Muscle of arm (tissue), 12 donors: Measurements from ENCODE around the gene ATP6V0E2. TPM values are rescaled to one million over a fixed set of nuclear protein-coding genes. Genes with fewer than 3 reads are reported as not detected.
"Not testable (repeated sequence)": the region's sequence is repeated elsewhere in the genome, so short reads cannot be mapped to it uniquely, and the experiment has no call there.

Experiments used
- DNase-seq: peaks from one replicate; pipeline ENCODE4 v3.0.0-alpha.2; 2013
- polyA plus RNA-seq, 12 donors: library from polyadenylated mRNA; unstranded; fragments of 120-200 nt; gene quantifications; one replicate each; pipeline ENCODE4 v1.2.1, GENCODE V29; 2013; ENCODE audit not compliant: insufficient read length in 12 of 12

The ATP6V0E2 gene
- polyA plus RNA-seq, 12 donors = 6.4 to 34.1 (median 8.7) TPM; not detected in 1

DNA sequence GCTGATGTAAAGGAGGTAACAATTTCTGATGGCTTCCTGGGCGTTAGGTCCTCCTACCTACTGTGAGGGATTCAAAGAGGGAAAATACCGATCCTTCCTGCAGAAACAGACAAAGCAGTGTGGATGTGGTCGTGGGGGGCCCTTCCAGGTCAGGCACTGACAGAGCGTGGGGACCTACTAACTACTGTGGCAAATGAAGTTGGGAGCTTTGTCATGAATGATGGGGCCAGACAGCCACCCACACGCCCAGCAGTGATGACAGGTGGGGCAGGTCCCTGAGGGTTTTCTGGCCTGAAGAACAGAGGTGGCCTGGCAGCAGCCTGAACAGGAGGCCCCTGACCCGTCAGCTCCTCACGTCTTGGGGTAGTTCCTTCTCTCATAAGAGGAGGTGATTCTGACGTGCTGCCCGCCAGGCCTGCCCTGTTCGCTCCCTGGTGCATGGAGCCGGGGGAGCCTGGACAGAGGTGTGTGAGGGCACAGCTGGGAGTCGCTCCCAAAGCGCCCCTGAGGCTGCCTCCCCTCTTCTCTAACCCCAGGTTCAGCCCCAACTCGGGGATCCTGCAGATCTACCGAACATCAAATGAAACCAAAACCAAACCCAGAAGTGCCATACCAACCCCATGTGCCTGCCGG is 4.2 kb downstream of the ATP6V0E2 start:
- DNase-seq = no peak

DNA sequence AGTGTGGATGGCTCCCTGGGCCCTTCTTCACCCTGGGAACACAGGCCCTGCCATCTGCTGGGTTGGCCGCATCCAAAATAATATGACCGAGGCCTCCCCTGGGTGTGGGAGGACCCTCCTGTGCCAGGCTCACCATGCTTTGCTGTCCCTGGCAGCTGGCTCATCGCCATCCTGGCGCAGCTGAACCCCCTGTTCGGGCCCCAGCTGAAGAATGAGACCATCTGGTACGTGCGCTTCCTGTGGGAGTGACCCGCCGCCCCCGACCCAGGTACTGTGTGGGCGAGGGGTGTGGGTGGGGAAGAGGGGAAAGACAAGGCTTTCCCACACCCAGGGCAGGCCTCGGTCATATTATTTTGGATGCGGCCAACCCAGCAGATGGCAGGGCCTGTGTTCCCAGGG is 4.8 kb downstream of the ATP6V0E2 start:
- no peak for DNase-seq

DNA sequence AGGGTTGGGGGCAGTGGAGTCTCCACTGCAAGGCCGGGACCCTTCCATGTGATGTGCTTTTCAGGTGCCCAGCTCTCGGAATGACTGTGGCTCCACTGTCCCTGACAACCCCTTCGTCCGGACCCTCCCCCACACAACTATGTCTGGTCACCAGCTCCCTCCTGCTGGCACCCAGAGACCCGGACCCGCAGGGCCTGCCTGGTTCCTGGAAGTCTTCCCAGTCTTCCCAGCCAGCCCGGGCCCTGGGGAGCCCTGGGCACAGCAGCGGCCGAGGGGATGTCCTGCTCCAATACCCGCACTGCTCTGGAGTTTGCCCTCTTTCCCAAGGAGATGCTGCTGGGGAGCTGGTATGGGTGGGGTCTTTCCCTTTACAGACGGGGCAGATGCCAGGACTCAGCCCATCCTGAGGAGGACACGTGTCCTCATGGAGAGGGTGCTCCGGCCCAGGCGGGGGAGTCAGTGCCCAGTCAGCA is 5.5 kb downstream of the ATP6V0E2 start:
- DNase-seq = no peak

DNA sequence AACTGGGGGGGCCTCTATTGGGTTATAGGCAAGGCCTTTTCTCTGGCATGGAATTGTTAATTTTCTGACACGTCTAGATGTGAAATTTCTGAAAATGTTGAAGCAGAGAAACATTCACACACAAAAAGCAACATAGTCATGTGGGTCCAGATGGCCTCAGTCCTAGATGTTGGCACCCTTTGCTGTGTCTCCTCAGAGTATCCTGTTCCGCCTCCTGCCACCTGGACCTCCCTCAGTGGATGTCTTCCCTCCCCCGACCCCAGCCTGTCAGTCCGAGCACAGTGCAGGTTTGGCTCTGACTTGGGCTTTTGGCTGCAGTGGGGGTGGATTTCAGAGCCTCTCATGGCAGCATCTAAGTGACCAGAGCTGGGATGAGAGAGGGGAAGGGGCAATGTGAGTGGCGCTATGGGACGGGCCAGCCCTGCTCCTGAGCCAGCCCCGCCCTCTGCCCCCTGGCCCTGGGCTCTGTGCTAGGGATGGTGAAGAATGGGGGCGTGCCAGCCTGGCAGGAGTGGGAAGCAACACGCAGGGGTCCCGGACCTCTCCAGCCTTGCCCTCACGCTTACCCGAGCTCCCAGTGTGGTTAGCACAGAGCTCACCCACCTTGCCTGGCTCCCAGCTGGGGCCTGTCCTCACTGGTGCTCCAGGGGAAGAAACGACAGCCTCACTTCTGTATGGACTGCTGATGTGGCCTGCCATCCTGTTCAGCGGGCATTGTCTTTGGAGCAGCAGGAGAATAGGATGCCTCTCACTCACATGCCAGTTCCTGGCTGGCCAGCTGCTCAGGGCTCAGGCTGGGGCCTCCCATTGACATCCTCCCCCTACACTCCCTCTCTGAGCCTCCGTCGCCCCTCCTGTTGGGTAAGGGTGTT is 6.2 kb downstream of the ATP6V0E2 start:
- DNase-seq = no peak

DNA sequence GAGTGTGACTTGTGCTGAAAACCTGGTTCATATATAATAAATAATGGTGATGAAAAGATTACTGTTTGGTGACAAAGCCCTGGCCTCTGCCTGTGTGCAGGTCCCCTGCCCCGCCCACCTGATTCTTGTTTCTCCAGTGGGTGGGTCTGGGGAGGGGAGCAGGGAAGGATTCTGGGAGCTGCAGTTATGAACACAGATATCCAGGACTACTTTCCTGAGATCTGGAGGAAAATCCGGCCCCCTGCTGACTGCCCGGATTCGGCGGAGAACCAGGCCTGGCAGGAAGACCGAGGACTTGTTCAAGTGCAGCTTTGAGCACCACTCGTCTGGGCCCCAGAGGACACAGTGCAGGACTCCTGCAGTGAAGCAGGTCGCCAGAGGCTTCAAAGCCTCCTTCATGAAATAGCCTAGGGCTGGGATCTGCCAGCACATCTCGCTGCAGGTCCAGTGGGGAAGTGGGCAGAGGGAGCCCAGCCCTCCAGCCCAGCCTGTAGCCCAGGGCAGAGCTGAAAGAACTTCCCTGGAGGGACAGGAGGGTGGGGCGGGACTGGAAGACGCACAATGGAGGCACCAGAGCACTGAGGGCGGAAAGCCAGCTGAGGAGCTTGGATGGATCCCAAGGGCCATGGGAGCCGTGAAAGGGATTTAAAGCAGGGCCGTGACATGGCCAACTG is 7.0 kb downstream of the ATP6V0E2 start:
- no peak for DNase-seq

DNA sequence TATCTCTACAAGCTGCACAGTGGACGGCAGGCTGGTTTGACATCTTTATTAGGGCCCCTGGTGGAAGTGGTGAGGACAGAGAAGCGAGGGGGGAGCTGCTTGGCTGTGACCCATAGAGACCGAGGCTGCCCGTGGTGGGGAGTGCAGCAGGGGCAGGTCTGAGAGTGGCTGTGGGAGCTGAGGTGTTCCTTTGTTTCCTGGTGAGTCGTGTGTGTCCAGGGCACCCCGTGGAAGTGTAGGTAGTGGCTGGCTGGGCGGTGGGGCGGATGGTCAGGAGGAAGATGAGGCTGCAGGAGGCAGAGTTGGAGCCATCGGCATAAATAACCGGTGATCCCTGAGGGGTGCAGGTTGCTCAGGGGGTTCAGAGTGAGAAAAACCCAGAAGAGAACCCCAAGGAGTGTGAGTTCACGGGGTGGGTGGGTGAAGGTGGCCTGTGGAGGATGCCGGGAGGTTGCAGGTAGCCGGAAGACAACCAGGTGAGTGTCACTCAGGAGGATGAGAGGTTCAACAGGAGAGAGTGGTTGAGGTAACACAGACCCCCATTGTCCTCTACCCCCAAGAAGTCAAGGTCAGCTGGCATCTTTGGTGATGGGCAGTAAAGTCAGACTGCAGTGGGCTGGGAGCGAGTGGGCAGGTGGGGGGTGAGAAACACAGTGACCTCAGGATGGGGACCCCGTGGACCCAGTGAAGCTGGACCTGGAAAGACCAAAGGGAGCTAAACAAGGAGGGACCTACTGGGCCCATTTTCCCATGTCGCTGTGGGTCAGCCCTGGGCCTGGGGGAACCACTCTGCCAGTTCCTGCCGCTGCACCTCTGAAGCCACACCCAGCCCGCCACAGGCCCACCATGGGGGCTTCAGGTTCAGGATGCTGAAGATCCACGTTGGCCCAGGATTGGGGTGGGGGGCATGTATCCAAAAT is 7.8 kb downstream of the ATP6V0E2 start:
- no peak for DNase-seq

DNA sequence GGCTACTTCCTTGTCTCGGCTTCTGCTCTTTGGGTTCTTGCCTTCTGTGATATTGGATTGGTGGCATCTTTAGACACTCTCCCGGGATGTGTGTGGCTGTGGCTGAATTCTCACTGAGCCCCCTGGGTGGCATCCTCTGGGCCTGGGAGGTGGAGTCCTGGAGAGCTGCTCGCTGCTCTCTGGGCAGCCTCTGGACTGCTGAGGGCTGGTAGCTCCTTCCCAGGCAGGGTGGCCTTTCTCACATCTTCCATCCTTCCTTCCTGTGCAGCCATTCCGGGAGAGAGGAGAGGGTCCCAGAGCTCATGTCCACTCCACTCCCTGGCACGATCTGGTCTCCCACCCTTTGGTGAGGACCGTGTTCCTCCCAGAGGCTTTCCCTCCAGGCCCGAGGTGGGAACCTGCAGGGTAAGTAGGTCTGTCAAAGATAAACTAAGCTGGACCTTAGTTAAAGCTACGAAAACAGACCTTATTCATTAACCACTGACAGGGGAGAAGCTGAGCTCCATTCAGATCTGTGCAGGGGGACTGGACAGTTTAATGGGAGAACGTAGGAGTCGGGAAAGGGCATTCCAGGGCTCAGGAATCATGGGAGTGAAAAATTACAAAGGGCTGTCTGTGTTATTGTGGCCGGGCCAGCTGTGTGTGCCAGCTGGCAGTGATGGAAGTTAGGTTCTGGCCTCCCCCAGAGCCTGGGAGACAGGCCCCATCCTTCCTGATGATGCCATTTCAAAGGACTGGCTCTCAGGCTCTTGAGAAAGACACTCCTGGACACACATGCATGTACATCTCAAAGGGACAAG is 8.7 kb downstream of the ATP6V0E2 start:
- no peak for DNase-seq

DNA sequence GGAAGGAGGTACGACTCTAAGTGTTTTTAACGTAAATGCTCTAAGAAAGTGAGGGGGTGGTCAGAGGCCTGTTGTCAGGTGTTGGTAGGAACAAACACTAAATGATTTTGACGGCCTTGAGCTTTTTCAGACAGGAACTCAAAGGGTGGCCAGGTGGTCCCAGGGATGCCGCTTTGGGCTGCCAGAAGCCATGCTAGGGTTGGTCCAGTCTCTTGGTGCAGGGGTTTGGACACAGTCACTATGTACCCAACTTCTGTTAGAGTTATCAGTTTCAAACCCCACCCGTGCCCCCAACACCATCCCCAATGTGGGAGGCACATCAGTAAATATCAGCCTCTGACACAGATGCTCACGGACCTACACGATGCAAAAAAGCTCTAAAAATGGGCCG is 9.3 kb downstream of the ATP6V0E2 start:
- no peak for DNase-seq

DNA sequence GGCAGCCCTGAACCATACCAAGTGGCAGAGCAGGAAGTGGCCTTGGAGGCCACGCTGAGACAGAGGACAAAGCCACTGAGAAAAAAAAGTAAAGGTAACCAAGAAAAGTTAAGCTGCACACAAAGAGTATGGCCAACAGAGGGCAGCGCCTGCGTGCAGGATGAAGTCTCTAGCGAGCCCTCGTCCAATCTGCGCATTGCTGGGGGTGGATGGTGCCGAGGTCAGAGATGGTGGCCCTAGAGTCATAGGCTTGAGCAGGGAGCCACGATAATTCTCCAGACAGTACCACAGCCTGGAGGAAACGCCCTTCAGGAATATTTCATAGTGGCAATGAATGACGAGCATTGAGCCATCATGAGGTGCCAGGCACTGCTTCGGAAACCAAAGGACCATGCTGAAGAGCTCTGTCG is 9.7 kb downstream of the ATP6V0E2 start:
- peak; percentile 41 for DNase-seq

DNA sequence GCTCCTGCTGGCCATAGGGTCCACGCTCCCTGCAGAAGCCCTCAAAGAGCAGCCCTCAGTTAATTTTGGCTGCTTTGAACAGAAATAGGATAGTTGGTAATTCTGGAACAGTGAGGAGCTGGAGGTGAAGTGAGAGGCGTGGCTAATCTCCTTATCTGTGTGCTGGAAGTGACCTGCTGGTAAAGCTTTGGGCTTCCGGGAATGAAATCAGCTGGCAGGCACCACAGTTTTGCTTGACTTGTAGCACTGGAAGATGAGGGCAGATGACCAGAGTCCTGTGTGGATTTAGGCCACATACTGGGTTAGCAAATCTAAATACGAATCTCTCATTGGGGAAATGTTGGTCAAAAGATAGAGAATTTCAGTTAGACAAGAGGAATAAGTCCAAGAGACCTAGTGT is 10.2 kb downstream of the ATP6V0E2 start:
- DNase-seq = no peak

DNA sequence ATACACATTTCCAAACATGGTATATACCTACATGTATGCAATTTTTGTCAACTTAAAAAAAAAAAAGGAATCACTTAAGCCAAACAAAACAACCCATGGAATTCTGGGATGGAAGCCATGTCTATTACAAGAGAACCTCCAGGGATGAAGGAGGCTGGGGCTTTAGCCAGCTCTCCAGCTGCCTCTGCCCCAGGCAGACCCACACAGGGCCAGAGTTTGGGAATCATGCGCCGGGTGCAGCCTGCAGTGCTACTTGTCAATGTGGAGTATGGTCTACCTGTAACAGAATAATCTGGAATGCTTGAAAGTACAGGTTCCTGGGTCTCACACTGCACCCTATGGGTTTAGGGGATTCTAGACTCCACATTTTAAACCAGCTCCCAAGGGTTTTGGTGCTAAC is 10.8 kb downstream of the ATP6V0E2 start:
- no peak for DNase-seq

DNA sequence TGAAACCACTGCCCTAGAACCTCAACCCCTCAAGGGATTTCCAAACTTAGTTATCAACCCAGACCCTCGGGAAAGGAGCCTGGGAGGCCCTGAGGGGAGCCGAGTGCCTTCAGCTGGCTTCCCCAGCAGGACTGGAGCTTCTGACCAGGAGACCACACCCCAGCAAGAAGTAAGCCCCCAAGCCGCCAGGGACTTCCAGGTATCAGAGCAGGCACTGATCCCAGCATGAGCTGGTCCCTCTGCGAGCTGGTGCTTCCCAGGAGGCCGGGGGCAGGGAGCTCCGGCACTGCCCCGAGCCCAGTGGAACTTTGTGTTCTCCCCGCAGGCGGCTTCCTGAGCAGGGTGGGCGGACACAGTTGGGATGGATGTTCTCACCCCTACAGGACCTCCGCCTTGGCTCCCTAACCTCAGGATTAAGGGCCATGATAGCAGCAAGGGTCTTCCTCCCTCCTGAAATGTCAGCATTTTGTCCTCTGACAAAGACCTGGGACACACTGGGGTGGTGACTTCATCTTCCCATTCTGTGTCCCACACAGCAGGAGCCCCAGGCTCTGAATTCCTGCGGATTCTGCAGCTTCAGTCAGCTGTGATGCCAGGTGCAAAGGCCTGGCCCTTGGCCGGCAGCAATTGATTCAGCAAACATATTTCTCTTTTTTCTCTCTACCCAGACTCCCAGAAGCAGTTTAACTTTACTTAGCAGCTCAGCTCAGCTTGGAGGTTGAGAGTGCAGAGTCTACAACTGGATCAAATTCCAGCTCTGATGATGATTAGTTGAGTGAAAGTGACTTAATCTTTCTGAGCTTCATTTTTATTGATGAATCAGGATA is 11.6 kb downstream of the ATP6V0E2 start:
- peak; percentile 53 for DNase-seq

DNA sequence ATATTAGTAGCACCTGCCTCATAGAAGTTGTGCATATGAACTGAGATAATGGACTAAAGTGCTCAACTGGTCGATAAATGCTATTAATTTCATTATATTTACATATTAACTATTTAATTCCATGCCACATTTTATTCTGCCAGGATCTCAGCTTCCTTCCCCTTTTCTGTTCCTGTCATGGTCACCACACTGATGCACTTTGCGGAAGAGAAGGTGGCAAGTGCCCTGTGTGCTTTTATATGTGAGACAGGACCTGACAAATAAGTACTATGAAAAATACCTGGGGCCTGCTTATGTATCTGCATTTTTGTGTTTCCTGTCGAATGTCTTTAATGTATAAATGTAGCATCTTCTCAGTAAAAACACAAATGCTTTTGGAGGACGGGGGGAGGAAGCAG is 12.2 kb downstream of the ATP6V0E2 start:
- DNase-seq = no peak

DNA sequence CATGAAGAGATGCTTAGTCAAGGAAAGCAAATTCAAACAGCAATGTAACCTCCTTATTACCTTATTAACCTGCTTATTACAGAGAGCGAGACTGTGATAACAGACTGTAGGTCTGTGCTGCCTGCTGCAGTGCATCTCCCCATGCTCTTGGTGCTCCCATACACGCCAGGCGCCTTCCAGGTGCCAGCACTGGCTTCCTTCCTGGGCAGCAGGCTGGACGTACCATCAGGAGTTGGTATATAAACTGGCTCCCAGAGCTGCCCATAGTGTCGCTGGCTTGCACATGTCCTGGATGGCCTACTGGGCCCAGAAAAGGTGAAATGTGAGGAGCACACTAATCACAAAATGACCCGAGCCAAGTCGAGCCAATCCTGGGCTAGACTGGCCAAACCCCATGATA is 13.5 kb downstream of the ATP6V0E2 start:
- DNase-seq = no peak

DNA sequence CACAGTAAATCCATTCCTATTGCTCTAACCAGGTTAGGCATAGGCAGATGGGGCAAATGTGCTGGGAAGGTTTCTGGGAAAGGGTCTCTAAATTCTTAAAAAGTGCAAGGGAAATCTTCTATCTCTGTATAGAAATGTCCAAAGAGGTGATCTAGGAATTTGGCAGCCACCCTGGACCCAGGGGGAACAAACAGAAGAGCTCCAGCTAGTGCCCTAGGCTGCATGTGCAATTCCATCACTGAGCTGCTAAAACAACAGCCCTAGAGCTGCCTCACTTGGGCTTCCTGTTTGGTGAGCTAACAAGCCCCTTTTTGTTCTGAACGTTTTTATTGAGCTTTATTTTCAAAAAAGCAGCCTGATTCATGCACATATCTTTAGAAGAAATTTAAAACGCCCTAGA is 16.9 kb downstream of the ATP6V0E2 start:
- not testable (repeated sequence) for DNase-seq

DNA sequence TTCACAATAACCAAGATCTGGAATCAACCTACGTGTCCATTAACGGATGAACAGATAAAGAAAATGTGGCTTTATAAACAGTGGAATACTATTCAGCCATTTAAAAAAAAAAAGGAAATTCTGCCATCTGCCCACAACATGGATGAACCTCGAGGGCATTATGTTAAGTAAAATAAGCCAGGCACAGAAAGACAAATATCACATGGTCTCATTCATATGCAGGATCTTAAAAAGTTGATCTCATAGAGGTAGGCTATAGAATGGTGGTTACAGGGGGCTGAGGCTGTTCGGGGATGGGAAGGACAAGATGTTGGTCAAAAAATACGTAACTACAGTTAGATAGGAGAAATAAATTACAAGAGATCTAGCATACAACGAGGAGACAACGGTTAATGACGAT is 21.2 kb downstream of the ATP6V0E2 start:
- not testable (repeated sequence) for DNase-seq

DNA sequence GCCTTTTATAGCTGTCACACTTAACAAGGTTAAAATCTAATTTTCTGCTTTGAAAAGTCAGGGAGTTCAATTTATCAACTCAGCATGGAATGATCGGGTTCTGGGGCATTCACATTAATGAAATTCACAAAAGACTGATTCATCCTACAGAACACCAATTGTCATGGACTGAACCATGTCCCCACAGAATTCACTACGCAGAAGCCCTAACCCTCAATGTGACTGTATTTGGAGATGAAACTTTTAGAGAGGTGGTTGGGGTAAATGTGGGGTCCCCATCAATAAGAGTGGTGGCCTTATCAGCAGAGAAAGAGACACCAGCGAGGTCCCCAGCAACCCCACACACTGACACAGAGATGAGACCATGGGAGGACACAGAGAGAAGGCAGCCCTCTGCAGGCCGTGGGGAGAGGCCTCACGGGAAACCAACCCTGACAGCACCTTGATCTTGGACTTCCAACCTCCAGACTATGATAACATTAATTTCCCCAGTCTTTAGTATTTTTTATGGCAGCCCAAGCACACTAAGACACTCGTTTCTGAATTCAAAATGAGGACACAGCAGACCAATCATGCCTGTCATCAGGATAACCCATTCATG is 34.1 kb downstream of the ATP6V0E2 start:
- not testable (repeated sequence) for DNase-seq

DNA sequence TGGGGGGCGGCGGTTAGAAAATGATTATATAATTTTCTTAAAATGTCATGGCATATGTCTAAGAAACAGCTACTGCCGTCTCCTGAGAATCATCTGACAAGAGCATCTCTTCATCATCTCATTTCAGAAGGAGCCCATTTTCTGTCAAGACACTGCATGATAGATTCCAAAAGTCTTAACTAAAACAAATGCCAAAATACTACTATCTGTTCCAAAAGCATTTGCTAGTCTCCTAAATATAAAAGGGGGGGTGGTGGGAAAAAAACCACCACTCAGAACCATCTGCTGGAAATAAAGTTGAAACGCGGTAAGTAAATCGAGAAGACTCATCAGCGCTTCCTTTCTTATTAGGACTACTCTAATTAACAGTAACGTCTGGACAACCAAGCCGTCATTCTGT is 36.5 kb downstream of the ATP6V0E2 start:
- not testable (repeated sequence) for DNase-seq

DNA sequence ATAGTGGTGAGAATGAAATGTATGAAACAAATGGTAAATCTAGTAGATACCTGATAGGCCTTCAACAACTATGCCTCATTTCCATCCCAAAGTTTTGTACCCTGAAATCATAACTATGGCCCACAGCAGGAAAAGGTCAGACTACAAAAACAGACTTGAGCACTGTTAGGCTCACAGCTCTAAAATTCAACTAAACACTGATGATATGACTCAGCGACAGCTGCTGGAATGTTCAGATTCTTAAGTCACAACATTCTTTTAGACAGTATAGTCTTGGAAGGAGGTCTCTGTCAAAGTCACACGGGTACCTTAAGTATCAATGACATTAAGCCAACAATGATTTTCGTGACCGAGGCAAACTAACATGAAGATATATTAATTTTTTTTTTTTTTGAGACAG is 38.4 kb downstream of the ATP6V0E2 start:
- DNase-seq = not testable (repeated sequence)
